A673 (cell line): ENCODE results near the gene DIP2A. TPM values are rescaled to one million over a fixed set of nuclear protein-coding genes. Genes with fewer than 3 reads are reported as not detected.

Experiments
- BruUV-seq: library from RNA; stranded (reverse); fragments of 400-500 nt; replicated peaks from 2 replicates; lab custom pipeline; 2021; lab: Mats Ljungman, UMichigan
- CTCF ChIA-PET: fragments of 300-600 bp; sonication (Branson Sonifier 250); formaldehyde crosslinking; loops from one replicate; lab custom pipeline; 2022; ENCODE audit warnings: antibody characterized with exemption; lab: Charles Lee
- POLR2A ChIA-PET: fragments of 300-600 bp; sonication (Branson Sonifier 250); formaldehyde crosslinking; loops from one replicate; lab custom pipeline; 2022; ENCODE audit warnings: antibody characterized with exemption; ENCODE audit not compliant: low non-redundant PET; lab: Charles Lee
- DNase-seq: peaks from one replicate; pipeline ENCODE4 v3.0.0-alpha.2; 2015; ENCODE audit warnings: low spot score
- H3K27ac ChIP-seq: fragments of 200-600 bp; sonication (generic); 2 replicates; pipeline ENCODE4 v1.5.1; 2016; ENCODE audit warnings: mixed run types, low read depth, mild to moderate bottlenecking, mixed read lengths, antibody characterized with exemption, low read length; ENCODE audit not compliant: poor library complexity, severe bottlenecking
- H3K27me3 ChIP-seq: fragments of 200-600 bp; sonication (generic); replicated peaks from 2 replicates; pipeline ENCODE4 v1.6.1; 2017; ENCODE audit warnings: mixed run types, low read depth, mild to moderate bottlenecking, mixed read lengths, antibody characterized with exemption, low read length; ENCODE audit not compliant: insufficient read depth, poor library complexity
- H3K36me3 ChIP-seq: fragments of 200-600 bp; sonication (generic); 2 replicates; pipeline ENCODE4 v1.6.1; 2016; ENCODE audit warnings: mixed run types, mild to moderate bottlenecking, mixed read lengths, antibody characterized with exemption, low read length; ENCODE audit not compliant: insufficient read depth, poor library complexity, severe bottlenecking
- H3K4me1 ChIP-seq: fragments of 200-600 bp; sonication (generic); 2 replicates; pipeline ENCODE4 v1.6.1; 2017; ENCODE audit warnings: mixed run types, mild to moderate bottlenecking, mixed read lengths, antibody characterized with exemption, low read length; ENCODE audit not compliant: insufficient read depth, poor library complexity, severe bottlenecking
- H3K4me3 ChIP-seq: fragments of 200-600 bp; sonication (generic); 2 replicates; pipeline ENCODE4 v1.5.1; 2016; ENCODE audit warnings: low read depth, mixed run types, mild to moderate bottlenecking, mixed read lengths, low read length; ENCODE audit not compliant: poor library complexity, severe bottlenecking
- H3K9me3 ChIP-seq: fragments of 200-600 bp; sonication (generic); 2 replicates; pipeline ENCODE4 v1.6.1; 2016; ENCODE audit warnings: mixed run types, low read depth, mild to moderate bottlenecking, mixed read lengths, antibody characterized with exemption, low read length; ENCODE audit not compliant: poor library complexity, severe bottlenecking
- EZH2 ChIP-seq: fragments of 200-600 bp; sonication (generic); IDR thresholded peaks from 2 replicates; pipeline ENCODE4 v1.6.1; 2017; ENCODE audit warnings: borderline replicate concordance, low read depth, mild to moderate bottlenecking, mixed read lengths, antibody characterized with exemption, low read length; ENCODE audit not compliant: poor library complexity, severe bottlenecking
- intact Hi-C: fragments of 100-400 bp; cut with micrococcal nuclease; formaldehyde crosslinking; loops from one replicate; pipeline ENCODE4 v1.10.0; 2022; ENCODE audit not compliant: unreplicated experiment
- total RNA-seq: library from RNA; stranded (reverse); gene quantifications from 2 replicates; pipeline ENCODE4 v1.2.3, GENCODE V29; 2021
- TF ChIP-seq, protein P1 (sequence below): fragments of 300-800, 200-600 bp; sonication (generic); conservative IDR thresholded peaks from 2 replicates; pipeline ENCODE4 v1.5.1; 2017; ENCODE audit warnings: low read depth, mild to moderate bottlenecking, antibody characterized with exemption, low read length, moderate library complexity, mixed read lengths

DIP2A gene
- total RNA-seq, 1 experiment from 2014 or later = 37.3 TPM

DNA sequence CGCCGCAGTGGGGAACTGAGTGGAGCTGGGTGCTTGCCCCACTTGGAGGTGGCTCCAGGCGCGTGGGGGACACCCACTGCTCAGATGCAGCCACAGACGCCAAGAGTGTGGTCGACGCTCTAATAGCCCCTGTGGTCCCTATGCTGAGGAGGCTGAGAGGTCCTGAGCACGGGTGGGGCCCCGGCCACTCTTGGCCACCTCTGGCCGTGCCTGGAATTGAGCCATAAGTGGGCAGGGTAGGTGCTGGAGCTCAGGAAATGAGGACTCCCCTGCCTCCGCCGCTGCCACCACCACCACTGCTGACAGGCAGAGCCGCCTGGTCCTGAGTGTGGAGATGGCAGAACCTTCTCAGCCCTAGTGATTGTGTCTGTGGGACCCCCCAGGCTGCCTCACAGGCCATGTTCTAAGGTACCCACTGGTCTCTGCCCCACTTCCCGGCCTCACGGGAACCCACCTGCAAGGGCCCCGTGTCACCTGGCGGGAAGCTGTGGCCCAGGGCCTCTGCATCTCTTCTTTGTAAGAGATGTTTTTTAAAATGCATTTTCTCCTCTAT lies 34.6 kb upstream of the DIP2A start:
- intact Hi-C loops = no loop called here
- BruUV-seq = no TSS peak

DNA sequence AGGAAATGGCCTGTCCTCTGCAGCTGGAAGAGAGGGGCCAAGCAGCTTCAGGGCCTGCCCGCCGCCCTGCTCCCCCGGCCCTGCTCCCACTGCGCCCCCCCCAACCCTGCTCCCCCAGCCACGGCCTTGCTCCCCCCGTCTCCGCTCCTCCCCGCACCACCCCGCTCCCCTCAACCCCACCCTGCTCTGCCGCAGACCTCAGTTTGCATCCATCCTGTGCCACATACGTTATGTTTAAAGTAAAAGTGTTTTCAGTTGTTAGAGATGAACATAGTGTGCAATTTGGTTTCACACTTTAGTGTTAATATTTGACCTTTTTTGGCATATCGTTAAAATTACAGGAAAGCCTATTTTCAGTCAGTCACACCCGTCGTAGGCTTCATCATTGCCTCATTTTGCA lies 34.1 kb upstream of the DIP2A start:
- Histone ChIP-seq H3K36me3 (peaks cover 14% of the 10 kb centered on the region), H3K4me3 (no peak overlapping the region), H3K27me3 (no peaks in the 10 kb centered on the region), H3K27ac (no peak overlapping the region), H3K9me3 (no peaks in the 10 kb centered on the region), H3K4me1 (no peaks in the 10 kb centered on the region)
- intact Hi-C loops = no loop called here
- no peak for DNase-seq
- no peak for TF ChIP-seq EZH2
- TF ChIP-seq, protein P1, sequence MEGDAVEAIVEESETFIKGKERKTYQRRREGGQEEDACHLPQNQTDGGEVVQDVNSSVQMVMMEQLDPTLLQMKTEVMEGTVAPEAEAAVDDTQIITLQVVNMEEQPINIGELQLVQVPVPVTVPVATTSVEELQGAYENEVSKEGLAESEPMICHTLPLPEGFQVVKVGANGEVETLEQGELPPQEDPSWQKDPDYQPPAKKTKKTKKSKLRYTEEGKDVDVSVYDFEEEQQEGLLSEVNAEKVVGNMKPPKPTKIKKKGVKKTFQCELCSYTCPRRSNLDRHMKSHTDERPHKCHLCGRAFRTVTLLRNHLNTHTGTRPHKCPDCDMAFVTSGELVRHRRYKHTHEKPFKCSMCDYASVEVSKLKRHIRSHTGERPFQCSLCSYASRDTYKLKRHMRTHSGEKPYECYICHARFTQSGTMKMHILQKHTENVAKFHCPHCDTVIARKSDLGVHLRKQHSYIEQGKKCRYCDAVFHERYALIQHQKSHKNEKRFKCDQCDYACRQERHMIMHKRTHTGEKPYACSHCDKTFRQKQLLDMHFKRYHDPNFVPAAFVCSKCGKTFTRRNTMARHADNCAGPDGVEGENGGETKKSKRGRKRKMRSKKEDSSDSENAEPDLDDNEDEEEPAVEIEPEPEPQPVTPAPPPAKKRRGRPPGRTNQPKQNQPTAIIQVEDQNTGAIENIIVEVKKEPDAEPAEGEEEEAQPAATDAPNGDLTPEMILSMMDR = no peak
- BruUV-seq = no TSS peak
- POLR2A ChIA-PET = no interaction called here
- CTCF ChIA-PET = no interaction called here

More for the DNA sequence above, 34.6 kb upstream of the DIP2A start:
- Histone ChIP-seq H3K9me3 (no peaks in the 10 kb centered on the region), H3K27ac (no peak overlapping the region), H3K36me3 (peaks cover 14% of the 10 kb centered on the region), H3K27me3 (no peaks in the 10 kb centered on the region), H3K4me3 (no peak overlapping the region), H3K4me1 (no peaks in the 10 kb centered on the region)
- CTCF ChIA-PET = no interaction called here
- POLR2A ChIA-PET = no interaction called here
- DNase-seq = no peak
- TF ChIP-seq, protein P1 = no peak

DNA sequence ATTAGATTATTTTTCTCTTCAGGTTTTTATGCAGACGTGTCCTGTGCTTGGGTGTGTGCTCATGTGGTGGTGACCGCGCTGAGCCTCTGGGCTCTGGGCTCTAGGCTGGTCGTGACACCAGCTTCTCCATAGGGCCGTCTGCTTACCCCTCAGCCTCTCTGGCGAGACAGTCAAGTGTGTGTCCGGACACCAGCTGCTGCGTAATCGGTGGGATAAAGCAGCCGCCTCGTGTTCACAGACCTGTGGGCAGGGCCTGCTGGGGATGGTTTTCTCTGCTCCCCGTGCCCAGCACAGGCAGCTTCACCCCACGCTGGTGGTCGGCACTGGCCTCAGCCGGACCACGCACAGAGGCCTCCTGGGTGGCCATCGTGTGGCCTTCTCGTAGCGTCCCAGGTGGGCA lies 33.6 kb upstream of the DIP2A start:
- Histone ChIP-seq H3K4me1 (no peaks in the 10 kb centered on the region), H3K27me3 (no peaks in the 10 kb centered on the region), H3K27ac (no peak overlapping the region), H3K36me3 (peaks cover 14% of the 10 kb centered on the region), H3K4me3 (no peak overlapping the region), H3K9me3 (no peaks in the 10 kb centered on the region)
- ChIA-PET CTCF (no interaction called here), POLR2A (no interaction called here)
- BruUV-seq = no TSS peak
- no peak for TF ChIP-seq EZH2
- TF ChIP-seq, protein P1 = no peak
- no peak for DNase-seq
- intact Hi-C loops = no loop called here
